Erythroblast (primary cell): Measurements from ENCODE around the gene DNTTIP2.
"Not testable (repeated sequence)": the region's sequence is repeated elsewhere in the genome, so short reads cannot be mapped to it uniquely, and the experiment has no call there.

Experiments used
- DNase-seq, 2 experiments: peaks; one replicate each; lab custom pipeline; 2025; lab: John Stamatoyannopoulos, UW
- GATA1 ChIP-seq: IDR thresholded peaks from 2 replicates; pipeline ENCODE4 v1.6.1; 2011; ENCODE audit warnings: low read depth, mild to moderate bottlenecking, control low read depth, low read length, moderate library complexity
- POLR2A ChIP-seq: IDR thresholded peaks from 2 replicates; pipeline ENCODE4 v1.6.1; 2011; ENCODE audit warnings: mild to moderate bottlenecking, low read length

DNTTIP2 gene

GRCh38 chr1:93840956-93841482, 38.0 kb downstream of the DNTTIP2 start:
- no peak for TF ChIP-seq POLR2A

GRCh38 chr1:93839753-93840152, 39.3 kb downstream of the DNTTIP2 start:
- DNase-seq = no peak
- TF ChIP-seq GATA1 (no peak), POLR2A (no peak)

More at GRCh38 chr1:93840956-93841482, 38.0 kb downstream of the DNTTIP2 start:
- no peak for DNase-seq

GRCh38 chr1:93839307-93839706, 39.7 kb downstream of the DNTTIP2 start:
- TF ChIP-seq GATA1 (no peak), POLR2A (no peak)
- DNase-seq = no peak

- no peak for TF ChIP-seq GATA1
- no peak for TF ChIP-seq POLR2A
- no peak for DNase-seq
Observed at GRCh38 chr1:93837961-93838360, 41.0 kb downstream of the DNTTIP2 start.

GRCh38 chr1:93833293-93833692, 45.7 kb downstream of the DNTTIP2 start:
- DNase-seq = not testable (repeated sequence)

GRCh38 chr1:93829061-93829460, 49.9 kb downstream of the DNTTIP2 start:
- DNase-seq = no peak
- TF ChIP-seq GATA1 (no peak), POLR2A (no peak)

- no peak for TF ChIP-seq POLR2A
- TF ChIP-seq GATA1 = no peak
Observed at GRCh38 chr1:93828367-93828755, 50.6 kb downstream of the DNTTIP2 start.

GRCh38 chr1:93827633-93828366, 51.2 kb downstream of the DNTTIP2 start:
- no peak for DNase-seq
- TF ChIP-seq GATA1 (no peak), POLR2A (no peak)

More at GRCh38 chr1:93828367-93828755, 50.6 kb downstream of the DNTTIP2 start:
- no peak for DNase-seq

- DNase-seq = no peak
Observed at GRCh38 chr1:93827128-93827527, 51.9 kb downstream of the DNTTIP2 start.

GRCh38 chr1:93824834-93825233, 54.2 kb downstream of the DNTTIP2 start:
- DNase-seq = no peak

More at GRCh38 chr1:93827128-93827527, 51.9 kb downstream of the DNTTIP2 start:
- TF ChIP-seq GATA1 = no peak
- TF ChIP-seq POLR2A = no peak

GRCh38 chr1:93822730-93823425, 56.1 kb downstream of the DNTTIP2 start:
- TF ChIP-seq GATA1 (no peak), POLR2A (no peak)
- DNase-seq = no peak

More at GRCh38 chr1:93824834-93825233, 54.2 kb downstream of the DNTTIP2 start:
- TF ChIP-seq POLR2A (no peak), GATA1 (no peak)

GRCh38 chr1:93821423-93822144, 57.4 kb downstream of the DNTTIP2 start:
- no peak for TF ChIP-seq POLR2A
- TF ChIP-seq GATA1 = no peak
- no peak for DNase-seq

- TF ChIP-seq GATA1 = no peak
- TF ChIP-seq POLR2A = no peak
- DNase-seq = no peak
Observed at GRCh38 chr1:93820554-93821422, 58.2 kb downstream of the DNTTIP2 start.

GRCh38 chr1:93818570-93818959, 60.4 kb downstream of the DNTTIP2 start:
- no peak for DNase-seq
- TF ChIP-seq GATA1 = no peak
- TF ChIP-seq POLR2A = no peak
